T-helper 1 cell treated with Interleukin-12 subunit alpha and Interleukin-12 subunit beta and Interleukin-4 antibody, amounts not matched to agents 30 ng/mL and 1 ng/mL, for 36 hours (primary cell): Measurements from ENCODE around the gene NUMB. TPM values are rescaled to one million over a fixed set of nuclear protein-coding genes. Genes with fewer than 3 reads are reported as not detected.

Experiments used
- intact Hi-C: fragments of 100-400 bp; cut with micrococcal nuclease; formaldehyde crosslinking; loops from one replicate; pipeline ENCODE4 v1.15.1; 2024
- total RNA-seq: library from RNA; stranded (reverse); gene quantifications from 2 replicates; pipeline ENCODE4 v1.2.3, GENCODE V29; 2022

The NUMB gene
- total RNA-seq, 1 donor from 2014 or later, result 61.6 TPM

GRCh38 chr14:73248108-73248868 is 210.1 kb downstream of the NUMB start:
- intact Hi-C loops, result loop anchor here (5.0 kb wide), 1 partner anchor 209 kb away; the partner anchor contains the start of gene NUMB

GRCh38 chr14:73246387-73247150 is 211.8 kb downstream of the NUMB start:
- intact Hi-C loops, result loop anchor here (5.0 kb wide), 1 partner anchor 211 kb away; the partner anchor contains the start of gene NUMB

- intact Hi-C loops, result loop anchor here (5.0 kb wide), 1 partner anchor 212 kb away; the partner anchor contains the start of gene NUMB
Measured at GRCh38 chr14:73245480-73246325, 212.6 kb downstream of the NUMB start.

- intact Hi-C loops, result loop anchor here (5.0 kb wide), 1 partner anchor 213 kb away; the partner anchor contains the start of gene NUMB
Measured at GRCh38 chr14:73244541-73245290, 213.6 kb downstream of the NUMB start.

GRCh38 chr14:73243748-73244147 is 214.6 kb downstream of the NUMB start:
- intact Hi-C loops, result no loop called here

GRCh38 chr14:73243341-73243740 is 215.0 kb downstream of the NUMB start:
- intact Hi-C loops, result no loop called here

GRCh38 chr14:73242357-73242901 is 215.9 kb downstream of the NUMB start:
- intact Hi-C loops, result no loop called here

GRCh38 chr14:73241481-73242165 is 216.7 kb downstream of the NUMB start:
- intact Hi-C loops, result no loop called here

- intact Hi-C loops, result no loop called here
Measured at GRCh38 chr14:73240816-73241480, 217.4 kb downstream of the NUMB start.

GRCh38 chr14:73239393-73240241 is 218.7 kb downstream of the NUMB start:
- intact Hi-C loops, result no loop called here

- intact Hi-C loops, result no loop called here
Measured at GRCh38 chr14:73238941-73239340, 219.4 kb downstream of the NUMB start.

- intact Hi-C loops, result no loop called here
Measured at GRCh38 chr14:73238424-73238852, 219.9 kb downstream of the NUMB start.

GRCh38 chr14:73237786-73238423 is 220.4 kb downstream of the NUMB start:
- intact Hi-C loops, result no loop called here

- intact Hi-C loops, result no loop called here
Measured at GRCh38 chr14:73237219-73237785, 221.0 kb downstream of the NUMB start, which contains the start of gene PAPLN. TSS of gene PAPLN (plus strand) at chr14:73237506. CDS start at chr14:73239779, 2,273 bp downstream.

- intact Hi-C loops, result no loop called here
Measured at GRCh38 chr14:73236752-73237218, 221.6 kb downstream of the NUMB start.

GRCh38 chr14:73236157-73236556 is 222.2 kb downstream of the NUMB start:
- intact Hi-C loops, result no loop called here

GRCh38 chr14:73235531-73236155 is 222.7 kb downstream of the NUMB start:
- intact Hi-C loops, result no loop called here
